MM.1S (cell line): Measurements from ENCODE around the gene TSPOAP1.

Source experiments
- DNase-seq: peaks from one replicate; pipeline ENCODE4 v3.0.0-alpha.2; 2015
- H2AFZ ChIP-seq: fragments of 300-600 bp; sonication (generic); 2 replicates; pipeline ENCODE4 v1.6.0; 2016; ENCODE audit warnings: antibody characterized with exemption, low read length
- H3F3A ChIP-seq: fragments of 300-600 bp; sonication (generic); 2 replicates; pipeline ENCODE4 v1.6.1; 2016; ENCODE audit warnings: mild to moderate bottlenecking, antibody characterized with exemption, low read length, moderate library complexity, mixed read lengths; ENCODE audit not compliant: insufficient read depth
- H3K27ac ChIP-seq: fragments of 300-600 bp; sonication (generic); 2 replicates; pipeline ENCODE4 v1.5.1; 2016; ENCODE audit warnings: mild to moderate bottlenecking, low read length
- H3K27me3 ChIP-seq: fragments of 300-600 bp; sonication (generic); replicated peaks from 2 replicates; pipeline ENCODE4 v1.6.0; 2016; ENCODE audit warnings: low read length; ENCODE audit not compliant: insufficient read depth
- H3K36me3 ChIP-seq: fragments of 300-600 bp; sonication (generic); replicated peaks from 2 replicates; pipeline ENCODE4 v1.6.1; 2016; ENCODE audit warnings: mild to moderate bottlenecking, low read length, mixed read lengths; ENCODE audit not compliant: insufficient read depth
- H3K4me1 ChIP-seq: fragments of 300-600 bp; sonication (generic); 2 replicates; pipeline ENCODE4 v1.6.1; 2016; ENCODE audit warnings: low read length, mixed read lengths
- H3K4me2 ChIP-seq: fragments of 300-600 bp; sonication (generic); 2 replicates; pipeline ENCODE4 v1.6.0; 2016; ENCODE audit warnings: low read depth, low read length
- H3K4me3 ChIP-seq: fragments of 300-600 bp; sonication (generic); 2 replicates; pipeline ENCODE4 v1.5.1; 2016; ENCODE audit warnings: low read length, mixed read lengths
- H3K79me2 ChIP-seq: fragments of 300-600 bp; sonication (generic); 2 replicates; pipeline ENCODE4 v1.6.1; 2016; ENCODE audit warnings: mixed run types, low read length, mixed read lengths
- H3K9ac ChIP-seq: fragments of 300-600 bp; sonication (generic); 2 replicates; pipeline ENCODE4 v1.6.1; 2016; ENCODE audit warnings: low read length, mixed read lengths
- H3K9me2 ChIP-seq: fragments of 300-600 bp; sonication (generic); replicated peaks from 2 replicates; pipeline ENCODE4 v1.6.1; 2016; ENCODE audit warnings: mild to moderate bottlenecking, low read length, mixed read lengths; ENCODE audit not compliant: insufficient read depth
- H3K9me3 ChIP-seq: fragments of 300-600 bp; sonication (generic); replicated peaks from 2 replicates; pipeline ENCODE4 v1.6.1; 2016; ENCODE audit warnings: mild to moderate bottlenecking, low read length, mixed read lengths; ENCODE audit not compliant: insufficient read depth
- H4K20me1 ChIP-seq: fragments of 300-600 bp; sonication (generic); 2 replicates; pipeline ENCODE4 v1.6.1; 2016; ENCODE audit warnings: mild to moderate bottlenecking, low read length, moderate library complexity, mixed read lengths; ENCODE audit not compliant: insufficient read depth
- CTCF ChIP-seq: fragments of 300-600 bp; sonication (generic); IDR thresholded peaks from 2 replicates; pipeline ENCODE4 v1.5.1; 2016; ENCODE audit warnings: antibody characterized with exemption, low read length, mixed read lengths
- EZH2 ChIP-seq: fragments of 300-600 bp; sonication (generic); optimal IDR thresholded peaks from 2 replicates; pipeline ENCODE3; 2017; ENCODE audit warnings: low read depth, mild to moderate bottlenecking, antibody characterized with exemption, low read length, mixed read lengths
- EZH2phosphoT487 ChIP-seq: fragments of 300-600 bp; sonication (generic); IDR thresholded peaks from 2 replicates; pipeline ENCODE4 v1.6.1; 2018; ENCODE audit warnings: antibody characterized with exemption, low read length

The TSPOAP1 gene

DNA sequence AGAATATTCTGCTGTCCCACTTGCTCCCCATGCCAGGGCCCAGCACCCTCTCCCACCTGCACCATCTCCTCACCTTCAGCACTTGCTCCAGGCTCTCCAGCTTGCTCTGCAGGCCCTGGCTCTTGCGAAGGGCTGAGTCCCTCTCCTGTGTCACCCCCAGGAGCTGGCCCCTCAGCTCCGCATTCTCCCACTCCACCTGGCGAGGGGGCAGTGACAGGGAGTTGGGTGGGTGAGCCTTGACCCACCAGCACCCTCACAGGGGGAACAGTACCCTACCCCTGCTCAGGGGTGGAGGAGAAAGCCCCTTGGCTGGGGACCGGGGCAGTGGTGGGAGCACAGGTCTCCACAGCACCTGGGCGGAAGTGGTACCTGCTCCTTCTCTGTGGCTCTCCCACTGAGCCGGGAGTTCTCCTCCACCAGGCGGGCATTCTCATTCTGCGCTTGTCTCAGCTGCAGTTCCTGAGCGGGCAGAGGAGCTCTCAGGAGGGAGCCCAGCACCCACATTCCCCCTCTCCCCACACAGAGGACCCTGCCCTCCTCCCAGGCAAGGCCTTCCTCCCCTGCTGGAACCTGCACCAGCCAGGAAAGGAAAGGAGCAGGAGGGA, 5.9 kb downstream of the TSPOAP1 start:
- Histone ChIP-seq H3F3A (peaks cover 21% of the 10 kb centered on the region), H3K9me2 (no peaks in the 10 kb centered on the region), H3K4me2 (no peak overlapping the region), H3K27ac (no peak overlapping the region), H4K20me1 (no peaks in the 10 kb centered on the region), H3K9me3 (no peaks in the 10 kb centered on the region), H3K4me3 (no peak overlapping the region), H2AFZ (no peak overlapping the region), H3K9ac (no peak overlapping the region), H3K36me3 (no peaks in the 10 kb centered on the region), H3K4me1 (peaks cover 7% of the 10 kb centered on the region; the same call in 1 of the 2 replicates), H3K27me3 (0 out of 2 replicates have a peak, but pooled peaks cover 7% of the 10 kb centered on the region), H3K79me2 (no peaks in the 10 kb centered on the region)
- TF ChIP-seq EZH2phosphoT487 (no peak), CTCF (no peak), EZH2 (no peak)
- no peak for DNase-seq

DNA sequence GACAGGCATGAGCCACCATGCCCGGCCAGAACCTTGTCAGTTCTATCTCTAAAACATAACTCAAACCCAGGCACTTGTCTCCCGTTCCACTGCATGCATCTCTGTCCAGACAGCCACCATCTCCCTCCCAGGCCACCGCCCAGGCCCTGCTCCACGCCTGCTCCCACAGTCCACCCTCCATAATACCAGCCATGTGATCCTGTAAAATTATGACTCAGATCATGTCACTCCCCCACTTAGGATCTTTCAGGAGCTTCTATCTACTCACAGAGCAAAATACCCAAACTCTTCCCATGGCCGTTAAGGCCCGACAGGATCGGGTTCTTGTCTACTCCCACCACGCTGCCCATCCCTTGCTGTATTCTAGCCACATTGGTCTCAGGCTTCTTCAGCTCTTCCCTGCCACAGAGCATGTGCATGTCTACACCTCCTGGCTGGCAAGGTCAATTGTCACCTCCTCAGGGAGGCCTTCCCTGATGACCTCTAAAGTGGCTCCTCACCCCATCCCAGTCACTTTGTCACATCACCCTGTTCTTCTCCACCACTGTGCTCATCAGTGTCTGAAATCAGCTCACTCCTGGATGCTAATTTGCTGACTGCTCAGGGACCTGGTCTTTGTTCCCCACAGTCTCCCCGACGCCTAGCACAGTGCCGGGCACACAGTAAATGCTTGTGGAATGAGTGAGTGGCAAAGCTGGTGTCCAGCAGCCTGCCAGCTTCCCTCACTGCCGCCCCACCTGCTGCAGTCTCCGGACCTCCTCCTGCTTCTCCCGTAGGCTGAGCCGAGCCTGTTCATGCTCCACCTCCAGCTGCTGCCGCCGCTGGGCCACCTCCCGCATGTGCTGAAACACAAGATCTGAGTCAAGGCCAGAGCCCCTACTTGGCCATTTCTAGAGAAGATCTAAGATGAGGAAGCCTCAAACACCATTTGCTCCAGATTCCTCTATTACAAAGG, 6.7 kb downstream of the TSPOAP1 start:
- peaks cover 7% of the 10 kb centered on the region; the same call in 1 of the 2 replicates for H3K4me1 ChIP-seq
- no peak overlapping the region for H3K4me2 ChIP-seq
- no peaks in the 10 kb centered on the region for H4K20me1 ChIP-seq
- no peak overlapping the region for H3K27ac ChIP-seq
- no peaks in the 10 kb centered on the region for H3K79me2 ChIP-seq
- no peak overlapping the region for H2AFZ ChIP-seq
- H3K9me2 ChIP-seq, result no peaks in the 10 kb centered on the region
- no peaks in the 10 kb centered on the region for H3K9me3 ChIP-seq
- H3F3A ChIP-seq, result 0 out of 2 replicates have a peak, but pooled peaks cover 13% of the 10 kb centered on the region
- no peak for TF ChIP-seq CTCF
- TF ChIP-seq EZH2, result no peak
- no peak for TF ChIP-seq EZH2phosphoT487
- DNase-seq, result no peak
- H3K9ac ChIP-seq, result no peak overlapping the region
- no peaks in the 10 kb centered on the region for H3K36me3 ChIP-seq
- no peak overlapping the region for H3K4me3 ChIP-seq
- 0 out of 2 replicates have a peak, but pooled peaks cover 7% of the 10 kb centered on the region for H3K27me3 ChIP-seq

GRCh38 chr17:58320570-58321323, 7.8 kb downstream of the TSPOAP1 start:
- Histone ChIP-seq H3K27ac (no peak overlapping the region), H4K20me1 (no peaks in the 10 kb centered on the region), H3K79me2 (no peaks in the 10 kb centered on the region)

More at GRCh38 chr17:58320570-58321323, 7.8 kb downstream of the TSPOAP1 start:
- Histone ChIP-seq H3K4me3 (no peak overlapping the region), H3K9me3 (no peaks in the 10 kb centered on the region), H3K9ac (no peak overlapping the region), H3K36me3 (no peaks in the 10 kb centered on the region), H3F3A (0 out of 2 replicates have a peak, but pooled peaks cover 7% of the 10 kb centered on the region), H3K9me2 (no peaks in the 10 kb centered on the region), H2AFZ (no peak overlapping the region), H3K27me3 (0 out of 2 replicates have a peak, but pooled peaks cover 7% of the 10 kb centered on the region), H3K4me2 (no peak overlapping the region), H3K4me1 (peaks cover 7% of the 10 kb centered on the region; the same call in 1 of the 2 replicates)
- TF ChIP-seq EZH2, result no peak
- no peak for TF ChIP-seq EZH2phosphoT487
- no peak for TF ChIP-seq CTCF
- DNase-seq, result no peak
